Activated naive CD8-positive, alpha-beta T cell treated with anti-CD3 and anti-CD28 coated beads, Interleukin-2, amount 10 ng/mL, durations not matched to agents 7 days and 5 days (primary cell): ENCODE results near the gene KCNMA1. TPM values are rescaled to one million over a fixed set of nuclear protein-coding genes. Genes with fewer than 3 reads are reported as not detected.
"Not testable (repeated sequence)": the region's sequence is repeated elsewhere in the genome, so short reads cannot be mapped to it uniquely, and the experiment has no call there.

Experiments used
- ATAC-seq: fragments of 150-1000 bp; cut with Tn5 transposase; one replicate; pipeline ENCODE4 v1.10.0; 2021; ENCODE audit warnings: low read depth, moderate library complexity
- POLR2A ChIA-PET: fragments of 350-600 bp; sonication (Branson Sonifier 250); formaldehyde crosslinking; loops from one replicate; lab custom pipeline; 2021; ENCODE audit warnings: antibody characterized with exemption; lab: Charles Lee
- DNase-seq: peaks from one replicate; pipeline ENCODE4 v3.0.0; 2021
- H3K27ac Mint-ChIP-seq: one replicate; pipeline ENCODE4 v1.8.0; 2022; ENCODE audit warnings: mild to moderate bottlenecking, mixed read lengths
- H3K27me3 Mint-ChIP-seq: one replicate; pipeline ENCODE4 v1.8.0; 2022; ENCODE audit warnings: mild to moderate bottlenecking, moderate library complexity, mixed read lengths
- H3K36me3 Mint-ChIP-seq: one replicate; pipeline ENCODE4 v1.8.0; 2021; ENCODE audit warnings: mild to moderate bottlenecking, mixed read lengths
- H3K4me1 Mint-ChIP-seq: one replicate; pipeline ENCODE4 v1.8.0; 2021; ENCODE audit warnings: mixed read lengths
- H3K4me3 Mint-ChIP-seq: one replicate; pipeline ENCODE4 v1.8.0; 2022; ENCODE audit warnings: mild to moderate bottlenecking, moderate library complexity, mixed read lengths
- H3K9me3 Mint-ChIP-seq: one replicate; pipeline ENCODE4 v1.8.0; 2021; ENCODE audit warnings: mixed read lengths
- total RNA-seq, 2 experiments: library from RNA; stranded (reverse); gene quantifications; one replicate each; pipeline ENCODE4 v1.2.3, GENCODE V29; 2021

KCNMA1 gene
- total RNA-seq, 2 experiments from 2014 or later: 0.39 to 0.54 TPM

DNA sequence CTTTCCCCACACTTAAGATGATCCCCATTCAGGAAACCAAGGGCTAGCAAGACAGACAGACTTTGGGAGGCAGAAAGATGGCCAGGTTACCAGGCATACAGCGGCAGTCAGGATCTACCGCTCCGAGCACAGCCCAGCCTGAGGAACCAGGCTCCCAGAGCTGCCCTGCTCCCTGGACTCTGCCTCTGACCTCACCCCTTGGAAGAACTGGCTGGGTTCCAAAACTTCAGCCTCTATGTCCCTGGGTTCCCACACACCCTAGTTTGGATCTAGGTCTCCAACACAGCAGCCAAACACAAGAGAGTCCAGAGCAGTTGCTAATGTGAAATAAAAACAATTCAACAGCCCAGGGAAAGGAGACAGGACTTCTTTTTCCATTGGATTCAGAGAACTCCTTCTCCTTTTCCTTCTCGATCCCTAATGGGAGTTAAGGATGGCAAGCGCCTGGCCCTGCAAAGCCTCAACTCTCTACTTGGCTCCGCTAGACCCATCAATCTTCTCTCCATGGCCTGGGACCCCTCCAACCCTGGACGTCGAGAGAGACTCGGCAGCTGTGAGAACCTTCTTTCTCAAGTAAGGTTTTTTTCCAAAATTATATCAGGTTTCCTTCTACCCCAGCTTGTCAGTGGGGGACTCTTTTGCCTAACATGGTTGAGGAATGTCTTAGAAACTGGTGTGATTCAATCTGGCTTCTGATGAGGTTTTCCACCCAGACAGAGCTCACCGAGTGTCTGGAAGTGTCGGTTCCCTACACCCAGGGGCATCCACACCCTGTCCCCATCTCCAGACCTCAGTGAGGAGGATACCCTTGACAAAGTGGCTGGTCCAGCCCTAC, 219.6 kb downstream of the KCNMA1 start:
- Mint-ChIP-seq H3K4me1 (no peaks in the 10 kb centered on the region), H3K9me3 (no peaks in the 10 kb centered on the region), H3K27me3 (peaks cover 6% of the 10 kb centered on the region), H3K36me3 (no peaks in the 10 kb centered on the region), H3K4me3 (no peak overlapping the region), H3K27ac (no peak overlapping the region)
- ATAC-seq (no peak), DNase-seq (no peak)
- POLR2A ChIA-PET: no interaction called here

DNA sequence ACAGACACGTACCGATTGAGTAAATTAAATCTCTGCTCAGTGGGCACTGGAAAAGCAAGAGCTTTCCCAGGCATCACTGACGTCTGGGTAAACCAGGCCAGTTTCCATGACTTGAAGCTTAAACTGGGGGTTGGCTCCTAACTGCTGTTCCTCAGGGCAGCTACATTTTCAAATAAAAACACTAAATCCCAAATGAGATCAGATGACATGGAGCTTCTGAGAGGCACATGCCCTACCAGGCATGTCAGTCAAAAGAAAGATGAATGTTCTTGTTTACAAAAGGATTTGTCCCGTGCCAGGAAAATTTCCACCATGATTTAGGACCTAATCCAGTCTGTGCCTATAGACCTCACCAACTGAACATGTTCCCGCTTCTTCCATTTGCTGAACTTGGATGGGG, 220.2 kb downstream of the KCNMA1 start:
- Mint-ChIP-seq H3K36me3 (no peaks in the 10 kb centered on the region), H3K27ac (no peak overlapping the region), H3K9me3 (no peaks in the 10 kb centered on the region), H3K4me3 (no peak overlapping the region), H3K4me1 (no peaks in the 10 kb centered on the region), H3K27me3 (peaks cover 4% of the 10 kb centered on the region)
- ATAC-seq: no peak
- POLR2A ChIA-PET: no interaction called here
- no peak for DNase-seq

DNA sequence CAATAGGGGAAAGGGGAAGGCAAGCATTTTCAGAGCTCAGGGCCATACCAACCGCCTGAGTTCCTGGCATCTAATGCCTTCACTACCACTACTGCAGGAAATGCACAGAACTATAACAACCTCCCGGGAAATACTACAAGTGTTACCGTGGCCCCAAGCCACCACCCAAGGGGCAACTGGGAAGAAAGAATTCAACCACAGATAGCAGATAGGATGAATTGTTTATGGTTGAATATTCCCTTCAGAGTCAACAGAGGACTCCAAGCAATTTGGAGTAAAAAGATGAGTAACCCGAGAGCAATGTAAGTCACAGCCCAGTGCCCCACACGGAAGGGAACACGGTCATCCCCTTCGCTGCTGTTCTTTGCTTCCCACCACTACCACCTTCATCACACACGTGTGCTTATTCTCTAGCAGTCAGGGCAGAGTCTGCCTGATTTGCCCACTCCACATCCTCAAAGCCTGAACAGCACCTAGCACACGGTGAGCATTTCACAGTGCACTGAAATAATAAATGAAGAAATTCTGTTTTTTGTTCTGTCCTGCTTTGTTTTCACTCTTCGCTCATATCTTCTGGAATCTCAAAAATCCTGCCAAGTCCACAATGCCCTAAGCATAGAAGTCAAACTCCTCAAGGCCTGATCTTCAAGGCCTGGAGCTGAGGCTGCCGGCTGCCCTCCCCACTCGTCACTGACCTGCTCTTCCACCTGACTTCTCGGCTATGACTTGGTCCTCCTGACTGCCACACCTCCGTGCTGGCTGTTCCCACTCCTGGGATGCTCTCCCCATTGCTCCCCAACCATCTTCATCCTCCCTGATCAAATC, 221.1 kb downstream of the KCNMA1 start:
- POLR2A ChIA-PET: no interaction called here
- H3K4me1 Mint-ChIP-seq: no peaks in the 10 kb centered on the region
- H3K27me3 Mint-ChIP-seq: peaks cover 4% of the 10 kb centered on the region

DNA sequence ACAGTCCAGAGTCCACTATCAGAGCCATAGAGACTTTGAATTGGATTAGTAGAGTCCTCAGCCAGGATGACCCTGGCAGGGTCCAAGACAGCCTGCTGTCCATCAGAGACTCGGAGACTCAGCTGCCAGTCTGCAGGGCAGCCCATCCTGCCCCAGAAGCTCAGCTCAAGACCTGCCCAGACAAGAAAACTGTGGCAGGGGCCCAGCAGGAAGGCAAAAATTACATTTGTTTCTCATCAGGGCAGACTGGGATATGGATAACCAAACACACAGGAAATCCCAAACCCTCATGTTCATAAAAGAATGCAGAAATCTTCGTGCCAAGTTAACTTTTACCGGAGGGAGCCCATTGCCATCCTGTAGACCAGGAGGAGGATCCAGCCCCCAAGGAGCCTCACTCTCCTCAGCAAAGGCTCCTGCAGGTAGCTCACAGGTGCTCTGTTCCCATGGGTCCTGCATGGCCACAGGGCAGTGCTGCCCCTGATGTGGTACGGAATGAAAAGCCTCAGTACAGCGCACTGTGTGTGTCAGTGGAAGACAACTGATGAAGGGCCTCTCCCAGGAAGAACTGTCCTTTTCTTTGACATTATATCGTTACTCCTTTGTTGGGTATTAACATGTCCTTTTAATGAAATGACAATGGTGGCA, 222.2 kb downstream of the KCNMA1 start:
- no peak overlapping the region for H3K4me3 Mint-ChIP-seq
- H3K9me3 Mint-ChIP-seq: no peaks in the 10 kb centered on the region
- peaks cover 4% of the 10 kb centered on the region for H3K27me3 Mint-ChIP-seq
- ATAC-seq (no peak), DNase-seq (no peak)
- POLR2A ChIA-PET: no interaction called here
- H3K27ac Mint-ChIP-seq: no peak overlapping the region
- H3K36me3 Mint-ChIP-seq: no peaks in the 10 kb centered on the region
- no peaks in the 10 kb centered on the region for H3K4me1 Mint-ChIP-seq

More for the DNA sequence above, 221.1 kb downstream of the KCNMA1 start:
- Mint-ChIP-seq H3K9me3 (no peaks in the 10 kb centered on the region), H3K27ac (no peak overlapping the region), H3K36me3 (no peaks in the 10 kb centered on the region), H3K4me3 (no peak overlapping the region)
- DNase-seq (no peak), ATAC-seq (no peak)

DNA sequence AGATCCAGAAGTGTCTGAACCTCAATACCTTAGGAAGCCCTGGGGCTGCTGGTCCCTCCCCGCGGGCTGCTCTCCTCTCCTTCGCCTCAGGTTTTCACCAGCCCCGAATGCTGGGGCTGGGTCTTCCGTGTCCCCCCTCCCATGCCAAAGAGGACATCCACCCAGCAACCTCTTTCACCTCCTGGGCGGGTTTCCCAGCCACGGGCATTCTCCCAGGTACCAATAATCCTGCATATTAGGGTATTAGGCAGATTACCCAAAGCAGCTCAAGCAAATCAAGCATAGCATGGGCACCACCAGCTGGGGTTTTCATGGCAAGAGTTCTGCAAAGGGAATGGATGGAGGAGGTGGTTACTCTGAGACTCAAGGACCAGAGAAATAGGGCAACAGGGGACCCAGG, 224.4 kb downstream of the KCNMA1 start:
- no peaks in the 10 kb centered on the region for H3K4me1 Mint-ChIP-seq
- POLR2A ChIA-PET: no interaction called here
- H3K4me3 Mint-ChIP-seq: no peak overlapping the region
- ATAC-seq (no peak), DNase-seq (no peak)
- H3K27ac Mint-ChIP-seq: no peak overlapping the region
- H3K36me3 Mint-ChIP-seq: no peaks in the 10 kb centered on the region
- H3K9me3 Mint-ChIP-seq: no peaks in the 10 kb centered on the region
- H3K27me3 Mint-ChIP-seq: peaks cover 4% of the 10 kb centered on the region

DNA sequence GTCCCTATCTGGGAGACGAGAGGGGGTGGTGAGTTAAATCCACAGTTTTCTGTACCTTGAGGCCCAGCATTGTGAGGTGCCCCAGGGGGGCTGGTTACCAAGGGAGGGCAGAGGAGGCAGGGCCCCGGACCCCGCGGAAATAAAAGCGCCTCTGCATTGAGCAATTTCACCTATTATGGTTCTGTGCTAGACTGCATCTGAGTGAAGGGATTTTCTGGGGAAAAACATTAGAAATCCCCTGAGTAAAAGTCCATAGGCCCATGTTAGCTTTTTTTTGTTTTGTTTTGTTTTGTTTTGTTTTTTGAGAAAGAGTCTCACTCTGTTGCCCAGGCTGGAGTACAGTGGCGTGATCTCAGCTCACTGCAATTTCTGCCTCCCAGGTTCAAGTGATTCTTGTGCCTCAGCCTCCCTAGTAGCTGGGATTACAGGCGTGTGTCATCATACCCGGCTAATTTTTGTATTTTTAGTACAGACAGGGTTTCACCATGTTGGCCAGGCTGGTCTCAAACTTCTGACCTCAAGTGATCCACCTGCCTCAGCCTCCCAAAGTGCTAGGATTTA, 225.0 kb downstream of the KCNMA1 start:
- H3K4me3 Mint-ChIP-seq, H3K27me3 Mint-ChIP-seq, H3K9me3 Mint-ChIP-seq, H3K36me3 Mint-ChIP-seq, H3K4me1 Mint-ChIP-seq, DNase-seq, POLR2A ChIA-PET, ATAC-seq, H3K27ac Mint-ChIP-seq: not testable (repeated sequence)

DNA sequence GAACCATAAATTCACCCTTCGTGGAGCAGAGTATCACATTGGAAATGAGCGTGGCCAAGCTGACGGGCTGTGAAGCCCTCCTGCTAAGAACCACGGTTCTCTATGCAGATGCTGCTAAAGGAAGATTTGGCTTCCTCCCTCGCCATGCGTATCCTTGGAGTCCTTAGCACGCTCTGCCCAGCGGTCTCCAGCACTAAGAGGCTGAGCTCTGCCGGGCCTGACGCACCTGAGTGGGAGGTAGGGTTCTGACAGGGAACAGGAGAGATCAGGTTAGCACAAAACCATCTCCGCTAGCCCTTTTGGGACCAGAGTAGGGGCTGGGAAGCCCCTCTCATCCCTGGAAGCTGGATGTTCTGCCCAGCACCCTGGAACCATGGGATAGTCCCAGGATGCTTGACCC, 225.8 kb downstream of the KCNMA1 start:
- Mint-ChIP-seq H3K9me3 (no peaks in the 10 kb centered on the region), H3K4me1 (no peaks in the 10 kb centered on the region), H3K36me3 (no peaks in the 10 kb centered on the region), H3K27ac (no peak overlapping the region), H3K4me3 (no peak overlapping the region), H3K27me3 (peaks cover 2% of the 10 kb centered on the region)
- POLR2A ChIA-PET: no interaction called here
- no peak for DNase-seq
- ATAC-seq: no peak

DNA sequence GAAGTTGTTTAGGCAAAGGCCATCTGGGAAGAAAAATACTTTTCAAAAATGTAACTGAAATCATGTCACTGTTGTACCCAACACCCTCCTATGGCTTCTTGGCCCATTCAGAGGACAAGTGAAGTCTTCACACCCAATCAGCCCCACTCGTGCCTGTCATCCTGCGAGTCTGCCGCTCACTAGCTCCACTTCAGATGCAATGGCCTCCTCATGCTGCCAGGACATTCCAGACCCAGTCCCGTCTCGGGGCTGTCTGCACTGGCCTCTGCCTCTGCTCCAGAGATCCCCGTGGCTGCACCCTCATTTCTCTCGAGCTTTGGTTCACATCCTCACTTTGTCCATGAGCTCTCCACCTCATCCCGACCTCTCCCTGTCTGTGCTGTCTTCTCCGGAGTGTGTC, 227.1 kb downstream of the KCNMA1 start:
- Mint-ChIP-seq H3K27me3 (no peaks in the 10 kb centered on the region), H3K9me3 (no peaks in the 10 kb centered on the region), H3K4me3 (no peak overlapping the region), H3K36me3 (no peaks in the 10 kb centered on the region), H3K4me1 (peaks cover under 1% of the 10 kb centered on the region), H3K27ac (no peak overlapping the region)
- POLR2A ChIA-PET: no interaction called here
- ATAC-seq (no peak), DNase-seq (no peak)

DNA sequence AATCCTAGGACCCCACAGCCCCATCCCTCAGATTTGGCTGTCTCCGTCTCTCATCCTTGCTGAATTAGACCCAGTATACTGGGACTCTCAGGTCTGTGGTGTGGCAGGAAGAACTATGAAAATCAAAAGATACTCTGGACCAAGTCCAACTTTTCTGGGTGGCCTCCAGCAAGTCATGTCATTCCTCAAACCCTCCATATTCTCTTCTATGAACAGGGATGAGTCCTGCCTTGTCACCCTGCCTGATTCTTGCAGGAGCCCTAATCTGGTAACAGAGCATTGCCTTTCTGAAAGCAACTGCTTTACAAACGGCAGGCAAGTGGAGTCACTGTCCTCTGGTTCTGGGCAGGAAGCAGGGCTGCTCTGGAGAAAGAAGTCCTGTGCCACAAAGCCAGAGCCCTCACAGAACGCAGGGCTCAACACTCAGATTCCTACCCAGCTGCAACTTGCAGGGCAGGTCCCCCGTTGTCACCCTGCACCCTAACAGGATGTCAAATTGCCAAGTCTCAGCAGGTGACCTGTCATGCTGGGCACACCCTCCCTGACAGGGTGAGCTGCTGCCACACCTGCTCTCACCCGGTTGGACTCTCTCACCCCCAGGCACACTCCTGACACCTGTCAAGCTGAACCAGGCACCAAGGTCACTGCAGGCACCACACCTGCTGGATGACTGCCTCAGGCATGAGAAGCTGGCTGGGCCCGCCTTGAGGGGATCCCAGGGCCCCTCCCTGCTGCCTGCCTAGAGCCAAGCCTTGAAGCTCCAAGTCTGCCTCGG, 227.7 kb downstream of the KCNMA1 start:
- no peaks in the 10 kb centered on the region for H3K9me3 Mint-ChIP-seq
- peak overlapping the region; percentile 24 for H3K27ac Mint-ChIP-seq
- POLR2A ChIA-PET: no interaction called here
- ATAC-seq (no peak), DNase-seq (no peak)
- no peak overlapping the region for H3K4me3 Mint-ChIP-seq
- H3K36me3 Mint-ChIP-seq: no peaks in the 10 kb centered on the region
- H3K4me1 Mint-ChIP-seq: peaks cover 1% of the 10 kb centered on the region
- peaks cover 2% of the 10 kb centered on the region for H3K27me3 Mint-ChIP-seq

DNA sequence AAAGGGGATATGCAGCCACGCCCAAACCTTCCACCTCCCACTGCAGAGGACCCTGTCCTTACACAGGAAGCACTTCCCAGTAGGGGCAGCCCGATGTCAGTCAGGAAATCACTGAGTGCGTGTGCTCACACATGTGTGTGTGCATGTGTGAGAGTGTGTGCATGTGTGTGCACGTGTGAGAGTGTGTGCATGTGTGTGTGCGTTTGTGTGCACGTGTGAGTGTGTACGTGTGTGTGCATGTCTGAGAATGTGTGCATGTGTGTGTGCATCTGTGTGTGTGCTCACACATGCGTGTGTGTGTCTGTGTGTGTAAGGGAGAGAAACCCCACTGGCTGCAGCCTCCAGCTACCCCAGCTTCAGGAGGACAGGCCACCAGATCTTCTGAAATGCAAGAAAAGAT, 229.3 kb downstream of the KCNMA1 start:
- ATAC-seq (no peak), DNase-seq (no peak)
- H3K4me3 Mint-ChIP-seq: no peak overlapping the region
- no peaks in the 10 kb centered on the region for H3K36me3 Mint-ChIP-seq
- H3K9me3 Mint-ChIP-seq: no peaks in the 10 kb centered on the region
- peaks cover 2% of the 10 kb centered on the region for H3K27me3 Mint-ChIP-seq
- POLR2A ChIA-PET: no interaction called here
- H3K4me1 Mint-ChIP-seq: peaks cover 1% of the 10 kb centered on the region
- H3K27ac Mint-ChIP-seq: no peak overlapping the region

DNA sequence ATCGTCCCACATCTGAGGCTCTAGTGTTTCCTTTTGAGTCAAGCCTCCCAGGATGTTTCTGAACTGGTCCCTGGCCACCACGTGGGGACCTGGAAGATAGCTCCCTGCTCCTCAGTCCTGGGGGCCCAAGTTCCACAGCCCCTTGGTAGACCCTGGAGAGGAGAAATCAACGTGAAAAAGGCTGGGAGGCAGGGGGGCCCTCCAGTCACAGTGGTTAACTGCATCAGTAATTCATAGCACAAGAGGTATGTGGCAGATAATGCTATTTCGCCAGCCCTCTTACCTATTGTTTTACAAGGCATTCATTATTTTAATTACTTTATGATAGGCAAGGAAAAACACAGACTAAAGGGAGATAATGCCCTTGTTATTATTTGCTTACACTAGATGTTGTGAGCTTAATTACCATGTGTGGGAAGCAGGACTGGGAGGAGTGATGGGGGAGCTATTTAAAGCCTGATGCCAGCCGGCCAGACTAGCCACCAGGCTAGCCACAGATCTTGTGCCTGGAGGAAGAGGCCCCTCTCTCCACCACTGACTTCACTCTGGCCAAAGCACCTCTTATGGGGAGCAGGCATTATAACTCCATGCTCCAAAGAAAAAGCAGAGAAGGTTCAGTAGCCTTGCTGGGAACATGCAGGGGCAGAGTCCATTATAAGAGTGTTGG, 230.7 kb downstream of the KCNMA1 start:
- Mint-ChIP-seq H3K9me3 (no peaks in the 10 kb centered on the region), H3K36me3 (no peaks in the 10 kb centered on the region), H3K4me1 (peaks cover 1% of the 10 kb centered on the region), H3K4me3 (no peak overlapping the region), H3K27ac (no peak overlapping the region), H3K27me3 (peaks cover 2% of the 10 kb centered on the region)
- POLR2A ChIA-PET: no interaction called here
- DNase-seq (no peak), ATAC-seq (no peak)

DNA sequence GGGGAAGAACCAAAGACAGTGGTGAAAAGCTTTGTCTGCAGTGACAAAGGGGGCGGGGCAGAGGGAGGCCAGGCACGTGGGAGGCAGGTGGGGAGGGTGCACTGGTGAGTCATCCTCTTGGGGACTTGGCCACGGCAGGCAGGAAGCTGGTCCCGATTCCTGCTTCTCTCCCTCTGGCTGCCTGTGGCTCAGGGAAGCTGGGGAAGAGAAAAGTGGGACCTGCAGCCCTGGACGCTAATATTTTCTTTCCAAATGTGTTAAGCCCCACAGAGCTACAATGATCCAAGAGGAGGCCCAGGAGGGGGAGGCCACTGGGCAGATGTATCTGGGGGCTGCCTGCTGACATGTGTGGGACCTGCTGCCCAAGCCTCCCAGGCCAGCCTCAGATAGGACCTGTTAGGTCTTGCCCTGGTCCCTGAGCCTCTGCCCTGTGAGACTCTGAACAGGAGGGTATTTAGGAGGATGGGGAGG, 231.8 kb downstream of the KCNMA1 start:
- no peaks in the 10 kb centered on the region for H3K9me3 Mint-ChIP-seq
- H3K27me3 Mint-ChIP-seq: peaks cover 2% of the 10 kb centered on the region
- H3K4me3 Mint-ChIP-seq: no peak overlapping the region
- peaks cover 1% of the 10 kb centered on the region for H3K4me1 Mint-ChIP-seq
- no peak for DNase-seq
- POLR2A ChIA-PET: no interaction called here
- ATAC-seq: no peak
- H3K27ac Mint-ChIP-seq: no peak overlapping the region
- no peaks in the 10 kb centered on the region for H3K36me3 Mint-ChIP-seq
